T-helper 17 cell (primary cell): ENCODE data around the gene NRL. TPM values are rescaled to one million over a fixed set of nuclear protein-coding genes. Genes with fewer than 3 reads are reported as not detected.

Experiments used
- ATAC-seq: fragments of 150-1000 bp; cut with Tn5 transposase; 2 replicates; pipeline ENCODE4 v1.10.0; 2021; ENCODE audit warnings: mild to moderate bottlenecking, moderate library complexity
- DNase-seq, 3 donors: peaks; one replicate each; pipeline versions ENCODE4 v3.0.0 to v3.0.0-alpha.2; 2020 to 2021
- H3K9me3 ChIP-seq: one replicate; pipeline ENCODE4 v1.7.0; 2013; ENCODE audit warnings: low read length, mild to moderate bottlenecking; ENCODE audit not compliant: control insufficient read depth, poor library complexity, severe bottlenecking
- H3K27ac Mint-ChIP-seq: one replicate; pipeline ENCODE4 v1.8.0; 2022; ENCODE audit warnings: mild to moderate bottlenecking, moderate library complexity, mixed read lengths
- H3K27me3 Mint-ChIP-seq: one replicate; pipeline ENCODE4 v1.8.0; 2022; ENCODE audit warnings: mixed read lengths
- H3K36me3 Mint-ChIP-seq: one replicate; pipeline ENCODE4 v1.8.0; 2022; ENCODE audit warnings: low read depth, mixed read lengths
- H3K4me1 Mint-ChIP-seq: one replicate; pipeline ENCODE4 v1.8.0; 2022; ENCODE audit warnings: mild to moderate bottlenecking, mixed read lengths
- H3K4me3 Mint-ChIP-seq: one replicate; pipeline ENCODE4 v1.8.0; 2022; ENCODE audit warnings: mild to moderate bottlenecking, moderate library complexity, mixed read lengths
- total RNA-seq, 4 donors: library from RNA in 2 of 4; stranded (reverse) in 2 of 4; gene quantifications; one replicate each; pipeline ENCODE4 v1.2.3 and lab custom pipeline; 2022 to 2026

NRL gene
- total RNA-seq, 2 donors from 2014 or later = 2.2 to 3.2 TPM

- no peak overlapping the region for H3K4me3 Mint-ChIP-seq
- no peaks in the 10 kb centered on the region for H3K27me3 Mint-ChIP-seq
- no peak for DNase-seq
- H3K9me3 ChIP-seq = no peaks in the 10 kb centered on the region
- H3K4me1 Mint-ChIP-seq = peaks cover 27% of the 10 kb centered on the region
- no peak overlapping the region for H3K27ac Mint-ChIP-seq
- no peak for ATAC-seq
- no peaks in the 10 kb centered on the region for H3K36me3 Mint-ChIP-seq
Observed at GRCh38 chr14:24085215-24085614, 29.5 kb downstream of the NRL start.

GRCh38 chr14:24084440-24084839 lies 30.3 kb downstream of the NRL start:
- ATAC-seq = no peak
- Mint-ChIP-seq H3K4me1 (peaks cover 23% of the 10 kb centered on the region), H3K27ac (no peak overlapping the region), H3K36me3 (no peaks in the 10 kb centered on the region), H3K27me3 (no peaks in the 10 kb centered on the region), H3K4me3 (no peak overlapping the region)
- H3K9me3 ChIP-seq = no peaks in the 10 kb centered on the region
- DNase-seq = no peak

- Mint-ChIP-seq H3K4me1 (peaks cover 27% of the 10 kb centered on the region), H3K4me3 (no peak overlapping the region), H3K27me3 (no peaks in the 10 kb centered on the region), H3K27ac (no peak overlapping the region), H3K36me3 (no peaks in the 10 kb centered on the region)
- no peak for ATAC-seq
- no peak for DNase-seq
- H3K9me3 ChIP-seq = no peaks in the 10 kb centered on the region
Observed at GRCh38 chr14:24083462-24083861, 31.3 kb downstream of the NRL start.

- Mint-ChIP-seq H3K27me3 (no peaks in the 10 kb centered on the region), H3K27ac (peak overlapping the region; percentile 90)
Observed at GRCh38 chr14:24082411-24083080, 32.2 kb downstream of the NRL start.

GRCh38 chr14:24081739-24082211 lies 33.0 kb downstream of the NRL start:
- no peak for ATAC-seq
- peak overlapping the region; percentile 91 for H3K4me3 Mint-ChIP-seq

More at GRCh38 chr14:24082411-24083080, 32.2 kb downstream of the NRL start:
- H3K4me3 Mint-ChIP-seq = peak overlapping the region; percentile 91
- H3K9me3 ChIP-seq = no peaks in the 10 kb centered on the region
- ATAC-seq (no peak), DNase-seq (no peak)
- peaks cover 27% of the 10 kb centered on the region for H3K4me1 Mint-ChIP-seq
- no peaks in the 10 kb centered on the region for H3K36me3 Mint-ChIP-seq

GRCh38 chr14:24080888-24081738 lies 33.6 kb downstream of the NRL start:
- H3K36me3 Mint-ChIP-seq = no peaks in the 10 kb centered on the region
- no peaks in the 10 kb centered on the region for H3K9me3 ChIP-seq
- H3K27ac Mint-ChIP-seq = peak overlapping the region; percentile 90
- ATAC-seq (peak; percentile 91), DNase-seq (peak; percentile 39 to 50 (median 41))
- peaks cover 22% of the 10 kb centered on the region for H3K4me1 Mint-ChIP-seq
- peak overlapping the region; percentile 91 for H3K4me3 Mint-ChIP-seq
- no peaks in the 10 kb centered on the region for H3K27me3 Mint-ChIP-seq

More at GRCh38 chr14:24081739-24082211, 33.0 kb downstream of the NRL start:
- H3K9me3 ChIP-seq = no peaks in the 10 kb centered on the region
- Mint-ChIP-seq H3K27me3 (no peaks in the 10 kb centered on the region), H3K36me3 (no peaks in the 10 kb centered on the region), H3K27ac (peak overlapping the region; percentile 90), H3K4me1 (peaks cover 22% of the 10 kb centered on the region)
- DNase-seq = no peak

- DNase-seq (no peak), ATAC-seq (no peak)
- H3K36me3 Mint-ChIP-seq = no peaks in the 10 kb centered on the region
- peak overlapping the region; percentile 91 for H3K4me3 Mint-ChIP-seq
- H3K9me3 ChIP-seq = no peaks in the 10 kb centered on the region
- H3K27me3 Mint-ChIP-seq = no peaks in the 10 kb centered on the region
- H3K27ac Mint-ChIP-seq = no peak overlapping the region
- H3K4me1 Mint-ChIP-seq = peaks cover 22% of the 10 kb centered on the region
Observed at GRCh38 chr14:24080142-24080530, 34.6 kb downstream of the NRL start.

- no peaks in the 10 kb centered on the region for H3K36me3 Mint-ChIP-seq
- DNase-seq (no peak), ATAC-seq (no peak)
- H3K4me1 Mint-ChIP-seq = peaks cover 22% of the 10 kb centered on the region
- H3K9me3 ChIP-seq = no peaks in the 10 kb centered on the region
- peak overlapping the region; percentile 91 for H3K4me3 Mint-ChIP-seq
- peak overlapping the region; percentile 81 for H3K27ac Mint-ChIP-seq
- no peaks in the 10 kb centered on the region for H3K27me3 Mint-ChIP-seq
Observed at GRCh38 chr14:24079491-24080141, 35.1 kb downstream of the NRL start.

GRCh38 chr14:24078146-24078545 lies 36.6 kb downstream of the NRL start:
- ATAC-seq (no peak), DNase-seq (no peak)
- no peak overlapping the region for H3K4me3 Mint-ChIP-seq
- H3K4me1 Mint-ChIP-seq = peaks cover 19% of the 10 kb centered on the region
- no peaks in the 10 kb centered on the region for H3K36me3 Mint-ChIP-seq
- H3K27me3 Mint-ChIP-seq = no peaks in the 10 kb centered on the region
- no peaks in the 10 kb centered on the region for H3K9me3 ChIP-seq
- H3K27ac Mint-ChIP-seq = no peak overlapping the region

- Mint-ChIP-seq H3K27ac (no peak overlapping the region), H3K4me3 (no peak overlapping the region), H3K27me3 (no peaks in the 10 kb centered on the region), H3K36me3 (no peaks in the 10 kb centered on the region), H3K4me1 (peaks cover 17% of the 10 kb centered on the region)
- ATAC-seq = no peak
- H3K9me3 ChIP-seq = no peaks in the 10 kb centered on the region
- no peak for DNase-seq
Observed at GRCh38 chr14:24077086-24077485, 37.7 kb downstream of the NRL start.

- H3K9me3 ChIP-seq = no peaks in the 10 kb centered on the region
- peaks cover 13% of the 10 kb centered on the region for H3K4me1 Mint-ChIP-seq
- H3K36me3 Mint-ChIP-seq = no peaks in the 10 kb centered on the region
- no peaks in the 10 kb centered on the region for H3K27me3 Mint-ChIP-seq
- DNase-seq (no peak), ATAC-seq (no peak)
- no peak overlapping the region for H3K4me3 Mint-ChIP-seq
- no peak overlapping the region for H3K27ac Mint-ChIP-seq
Observed at GRCh38 chr14:24076302-24076601, 38.5 kb downstream of the NRL start.

- DNase-seq (no peak), ATAC-seq (no peak)
- H3K36me3 Mint-ChIP-seq = no peaks in the 10 kb centered on the region
- peaks cover 12% of the 10 kb centered on the region for H3K4me1 Mint-ChIP-seq
- peaks cover 5% of the 10 kb centered on the region for H3K27me3 Mint-ChIP-seq
- H3K9me3 ChIP-seq = no peaks in the 10 kb centered on the region
- H3K27ac Mint-ChIP-seq = no peak overlapping the region
- no peak overlapping the region for H3K4me3 Mint-ChIP-seq
Observed at GRCh38 chr14:24075485-24076301, 39.1 kb downstream of the NRL start.
